HK-2 (cell line): ENCODE results near the gene EVI5L.

ENCODE experiments used
- DNase-seq: peaks from one replicate; pipeline ENCODE4 v3.0.0-alpha.2; 2018; ENCODE audit not compliant: unreplicated experiment

The EVI5L gene

DNA sequence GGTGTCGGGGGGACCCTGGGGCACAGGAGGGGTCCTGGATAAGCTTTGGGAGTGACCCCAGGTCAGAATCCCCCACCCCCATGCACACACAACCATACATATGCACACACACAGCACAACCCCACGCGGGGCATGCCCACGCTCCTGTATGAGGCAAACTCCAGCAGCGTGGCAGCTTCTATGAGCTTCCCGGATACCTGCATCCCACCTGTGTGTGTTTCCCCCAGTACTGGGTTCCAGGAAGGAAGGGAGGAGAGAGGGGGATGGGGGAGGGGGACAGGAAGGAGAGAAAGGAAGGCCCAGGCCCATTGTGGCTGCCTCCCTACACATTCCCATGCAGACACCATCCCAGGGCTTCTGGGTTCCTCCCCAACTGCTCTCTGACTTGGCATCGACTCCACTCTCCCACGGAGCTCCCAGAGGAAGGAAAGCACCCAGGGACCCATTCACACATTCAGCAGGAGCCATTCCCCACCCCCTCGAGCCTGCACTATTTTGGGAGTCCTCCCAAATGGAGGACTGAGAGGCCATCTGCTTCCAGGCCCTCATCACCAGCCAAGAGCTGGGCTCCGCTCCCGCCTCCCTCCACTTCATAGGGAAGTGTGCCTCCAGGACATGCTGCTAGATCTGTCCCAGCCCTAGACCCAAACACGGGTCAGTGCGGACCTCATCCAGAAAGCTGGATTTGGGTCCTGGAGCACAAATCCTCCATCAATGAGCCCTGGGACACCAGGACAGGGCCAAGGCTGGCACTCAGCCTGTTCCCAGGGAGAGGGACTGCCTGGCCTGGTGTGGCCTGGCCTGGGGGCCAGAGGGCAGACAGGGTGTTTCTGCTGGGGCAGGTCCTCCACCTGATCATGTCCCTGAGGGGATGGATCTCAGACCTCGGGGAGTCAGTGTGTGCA lies 30.9 kb downstream of the EVI5L start:
- no peak for DNase-seq

DNA sequence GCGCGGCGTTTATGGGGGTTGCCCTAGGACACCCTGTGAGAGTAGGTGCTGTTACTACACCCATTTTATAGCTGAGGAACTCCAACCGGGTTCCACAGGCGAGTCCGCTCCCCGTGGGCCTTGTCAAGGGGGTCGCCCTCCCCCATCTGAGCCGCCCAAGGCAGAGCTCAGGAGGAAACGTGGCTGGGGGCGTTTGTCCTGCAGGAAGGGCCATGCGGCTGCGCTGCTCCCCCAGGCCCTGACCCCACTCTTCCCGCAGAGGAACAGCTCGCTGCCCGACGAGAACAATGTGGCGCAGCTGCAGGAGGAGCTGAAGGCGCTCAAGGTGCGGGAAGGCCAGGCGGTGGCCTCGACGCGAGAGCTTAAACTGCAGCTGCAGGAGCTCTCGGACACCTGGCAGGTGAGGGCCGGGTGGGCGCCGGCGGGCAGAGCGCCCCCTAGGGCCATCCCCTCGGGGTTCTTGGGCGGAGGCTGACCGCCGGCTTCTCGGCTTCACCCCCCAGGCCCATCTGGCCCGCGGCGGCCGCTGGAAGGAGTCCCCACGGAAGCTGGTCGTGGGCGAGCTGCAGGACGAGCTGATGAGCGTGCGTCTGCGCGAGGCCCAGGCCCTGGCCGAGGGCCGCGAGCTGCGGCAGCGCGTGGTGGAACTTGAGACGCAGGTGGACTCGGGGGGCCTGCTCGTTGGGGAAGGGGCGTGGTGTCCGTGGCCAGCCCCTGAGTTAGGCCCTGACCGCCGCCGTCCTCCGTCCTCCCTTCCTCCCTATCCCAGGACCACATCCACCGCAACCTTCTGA lies 31.8 kb downstream of the EVI5L start:
- DNase-seq = no peak

DNA sequence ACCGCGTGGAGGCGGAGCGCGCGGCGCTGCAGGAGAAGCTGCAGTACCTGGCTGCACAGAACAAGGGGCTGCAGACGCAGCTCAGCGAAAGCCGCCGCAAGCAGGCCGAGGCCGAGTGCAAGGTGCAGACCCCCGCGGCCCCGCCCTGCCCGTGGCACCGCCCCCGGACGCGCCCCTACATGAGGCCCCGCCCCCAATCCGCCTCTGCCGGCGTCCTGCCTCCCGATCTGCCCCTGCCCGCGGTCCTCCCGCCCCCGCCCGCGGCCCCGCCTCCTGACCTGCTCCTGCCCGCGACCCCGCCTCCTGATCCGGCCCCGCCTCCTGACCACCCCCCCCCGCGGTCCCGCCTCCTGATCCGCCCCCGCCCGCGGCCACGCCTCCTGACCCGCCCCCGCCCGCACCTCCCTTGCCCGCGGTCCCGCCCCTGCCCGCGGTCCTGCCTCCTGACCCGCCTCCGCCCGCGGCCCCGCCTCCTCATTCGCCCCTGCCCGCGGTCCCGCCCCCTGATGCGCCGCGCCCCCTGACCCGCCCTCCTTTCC lies 32.5 kb downstream of the EVI5L start:
- DNase-seq = no peak

DNA sequence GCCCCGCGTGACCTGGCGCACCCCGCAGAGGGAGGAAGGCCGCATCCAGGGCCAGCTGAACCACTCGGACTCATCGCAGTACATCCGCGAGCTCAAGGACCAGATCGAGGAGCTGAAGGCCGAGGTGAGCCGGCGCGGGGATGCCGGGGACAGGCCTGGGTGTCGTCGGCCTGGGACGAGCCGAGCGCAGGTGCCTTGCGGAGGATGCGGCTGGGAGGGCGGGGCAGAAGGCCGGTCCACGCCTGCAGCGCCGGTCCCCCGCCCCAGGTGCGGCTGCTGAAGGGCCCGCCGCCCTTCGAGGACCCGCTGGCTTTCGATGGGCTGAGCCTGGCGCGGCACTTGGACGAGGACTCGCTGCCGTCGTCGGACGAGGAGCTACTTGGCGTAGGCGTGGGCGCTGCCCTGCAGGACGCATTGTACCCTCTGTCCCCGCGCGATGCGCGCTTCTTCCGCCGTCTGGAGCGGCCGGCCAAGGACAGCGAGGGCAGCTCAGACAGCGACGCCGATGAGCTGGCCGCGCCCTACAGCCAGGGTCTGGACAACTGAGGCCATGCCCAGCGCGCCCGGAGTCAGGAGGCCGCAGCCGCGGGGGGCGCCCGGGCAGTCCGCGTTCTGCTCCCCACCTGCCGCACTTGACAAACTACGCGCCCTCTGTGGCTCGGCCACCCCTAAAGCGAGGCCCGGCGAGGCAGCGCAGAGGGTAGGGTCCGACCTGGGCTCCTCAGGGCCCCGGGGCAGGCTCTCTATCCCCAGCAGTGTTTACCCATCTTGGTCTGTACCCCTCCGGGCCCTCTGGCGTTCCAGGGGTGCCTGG lies 33.3 kb downstream of the EVI5L start:
- no peak for DNase-seq

DNA sequence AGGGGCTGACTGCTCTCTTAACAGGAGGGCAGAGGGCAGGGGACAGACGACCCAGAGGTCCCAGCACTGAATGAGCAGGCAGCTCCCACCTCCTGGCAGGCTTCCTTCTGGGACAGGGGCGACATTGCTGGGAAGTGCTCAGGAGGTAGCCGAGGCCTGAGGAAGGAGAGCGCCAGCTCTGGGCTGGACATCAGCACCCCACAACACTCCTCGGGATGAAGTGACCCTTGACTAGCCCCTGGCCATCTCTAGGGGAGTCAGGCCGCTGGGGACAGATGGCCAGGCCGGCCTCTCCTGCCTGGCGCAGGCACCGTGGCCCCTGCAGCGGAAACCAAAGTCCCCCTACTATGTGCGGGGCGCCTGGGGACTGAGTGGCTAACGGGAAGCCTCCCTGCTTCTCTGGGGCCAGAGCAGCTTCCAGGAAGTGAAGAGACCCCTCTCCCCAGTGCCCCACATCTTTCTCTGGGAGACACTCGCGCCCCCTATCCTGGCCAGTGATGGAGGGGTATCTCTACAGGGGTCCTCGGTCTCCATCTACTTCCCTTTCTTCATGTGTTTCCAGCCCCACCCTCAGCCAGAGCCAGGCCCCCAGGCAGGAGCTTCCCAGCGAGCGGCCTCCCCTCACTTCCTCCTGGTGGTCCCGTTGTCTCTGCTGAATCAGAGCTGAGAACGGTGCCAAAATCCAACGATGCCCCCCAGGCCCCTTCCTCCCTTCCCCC lies 34.1 kb downstream of the EVI5L start:
- DNase-seq = no peak

DNA sequence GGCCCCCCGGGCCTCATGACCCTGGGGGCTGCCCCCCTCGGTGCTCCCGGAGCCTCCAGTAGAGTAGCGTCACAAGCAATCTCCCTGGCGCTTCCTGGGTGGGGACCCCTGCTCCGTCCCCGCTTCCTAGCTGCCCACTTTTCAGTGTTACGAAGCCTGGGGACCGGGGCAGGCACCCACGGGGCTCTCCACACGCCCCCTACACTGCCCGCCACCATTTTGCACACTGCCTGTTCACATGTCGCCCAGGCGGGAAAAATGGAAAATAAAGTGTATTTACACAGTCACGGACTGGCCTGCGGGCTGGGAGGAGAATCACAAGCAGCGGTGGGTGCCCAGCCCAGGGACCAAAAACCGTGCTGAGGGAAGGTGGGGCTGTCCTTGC lies 34.7 kb downstream of the EVI5L start:
- DNase-seq = no peak

DNA sequence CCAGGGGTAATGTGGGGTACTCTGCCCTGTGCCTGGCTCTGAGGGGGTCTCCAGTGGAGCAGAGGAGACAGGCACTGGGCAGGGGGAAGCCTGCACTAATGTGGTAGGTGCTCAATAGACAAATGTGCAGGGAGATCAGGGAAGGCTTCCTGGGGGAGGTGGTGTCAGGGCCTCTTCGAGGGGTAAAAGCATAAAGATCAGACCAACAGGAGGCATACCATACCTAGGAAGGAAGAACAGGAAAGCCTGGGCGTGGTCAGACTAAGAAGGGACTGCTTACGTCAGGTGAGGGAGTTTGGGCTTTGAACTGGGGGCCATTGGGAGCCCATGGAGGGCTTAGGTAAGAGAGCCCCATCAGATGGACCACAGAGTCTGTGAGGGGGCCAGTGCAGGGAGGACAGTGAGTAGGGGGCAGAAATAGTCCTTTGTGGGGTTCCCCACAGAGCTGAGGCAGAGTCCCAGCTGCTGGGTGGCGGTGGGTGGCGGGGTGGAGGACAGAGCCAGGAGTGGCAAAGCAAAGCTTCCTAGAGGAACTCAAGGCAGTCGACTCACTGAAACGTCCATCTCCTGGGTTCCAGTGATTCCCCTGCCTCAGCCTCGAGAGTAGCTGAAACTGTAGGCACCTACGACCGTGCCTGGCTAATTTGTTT lies 35.4 kb downstream of the EVI5L start:
- DNase-seq = no peak

DNA sequence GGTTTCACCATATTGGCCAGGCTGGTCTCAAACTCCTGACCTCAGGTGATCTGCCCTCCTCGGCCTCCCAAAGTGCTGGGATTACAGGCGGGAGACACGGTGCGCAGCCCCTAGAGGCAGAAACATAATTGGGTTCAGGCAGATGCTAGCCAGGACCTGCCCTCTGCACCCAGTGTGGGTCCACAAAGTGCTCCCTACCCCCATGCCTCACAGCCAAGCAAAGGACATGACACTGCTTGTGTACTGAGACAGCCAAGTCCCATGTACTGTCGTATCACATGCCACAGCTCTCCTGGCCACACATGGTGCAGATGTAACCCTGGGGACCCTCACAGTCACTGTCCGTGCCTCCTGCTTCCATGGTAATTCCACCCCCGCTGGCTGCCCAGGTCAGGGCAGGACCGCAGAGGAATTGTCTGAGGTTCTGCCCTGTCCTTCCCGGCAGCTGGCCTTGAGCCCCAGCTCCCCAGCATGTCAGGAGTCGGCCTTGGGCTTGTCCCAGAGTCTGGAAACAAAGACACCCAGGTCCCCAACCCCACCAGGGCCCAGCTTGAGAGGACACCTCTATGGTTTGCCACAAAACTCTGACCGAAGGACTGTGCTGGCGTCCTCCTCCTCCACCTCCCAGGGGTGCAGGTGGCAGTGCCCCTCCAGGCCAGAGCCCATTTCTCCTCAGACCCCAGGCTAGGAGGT lies 36.5 kb downstream of the EVI5L start:
- no peak for DNase-seq

DNA sequence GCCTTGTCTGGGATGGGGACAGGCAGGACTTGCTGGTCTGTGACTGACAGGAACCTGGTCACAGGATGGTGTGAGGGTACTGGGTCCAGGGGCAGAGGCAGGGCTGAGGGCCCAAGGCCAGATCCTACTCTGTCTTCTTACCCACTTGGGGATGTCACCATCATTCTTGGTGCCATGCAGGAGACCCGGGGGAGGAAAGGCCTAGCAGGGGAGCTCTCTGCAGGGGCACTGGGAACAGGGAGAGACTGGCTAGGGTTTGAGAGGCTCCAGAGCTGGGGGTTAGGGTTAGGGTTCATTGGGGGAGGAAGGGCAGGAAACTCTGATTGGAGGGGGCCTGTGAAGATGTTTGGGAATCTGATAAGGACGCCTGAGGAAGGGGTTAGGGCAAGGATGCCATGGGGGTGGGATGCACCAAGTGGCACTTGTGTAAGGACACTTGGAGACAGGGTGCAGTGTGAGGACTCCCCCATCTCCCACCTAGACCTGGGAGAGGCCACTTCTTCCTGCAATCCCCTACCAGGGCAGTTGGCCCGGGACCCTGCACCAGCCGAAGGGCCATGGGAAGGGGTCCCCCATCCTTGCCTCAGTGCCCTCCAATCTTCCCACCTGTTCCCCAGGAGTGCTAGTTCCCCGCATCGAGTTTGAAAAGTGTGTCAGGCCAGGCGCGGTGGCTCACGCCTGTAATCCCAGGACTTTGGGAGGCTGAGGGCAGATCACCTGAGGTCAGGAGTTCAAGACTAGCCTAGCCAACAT lies 37.2 kb downstream of the EVI5L start:
- no peak for DNase-seq

DNA sequence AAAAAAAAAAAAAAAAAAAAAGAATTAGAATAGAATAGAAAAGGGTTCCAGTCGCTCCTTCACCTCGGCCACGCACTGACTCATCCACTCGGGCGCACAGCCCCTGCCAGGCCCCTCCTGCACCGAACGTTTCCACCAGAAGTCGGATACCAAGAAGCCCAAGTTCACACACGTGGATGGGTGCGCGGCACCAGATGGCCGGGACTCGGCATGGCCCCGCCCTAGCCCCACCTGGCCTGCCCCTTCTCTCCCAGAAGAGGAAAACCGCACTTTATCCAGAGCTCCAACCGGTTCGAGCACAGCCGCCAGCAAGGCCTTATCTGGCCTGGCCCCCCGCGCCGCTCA lies 38.3 kb downstream of the EVI5L start:
- DNase-seq = no peak

DNA sequence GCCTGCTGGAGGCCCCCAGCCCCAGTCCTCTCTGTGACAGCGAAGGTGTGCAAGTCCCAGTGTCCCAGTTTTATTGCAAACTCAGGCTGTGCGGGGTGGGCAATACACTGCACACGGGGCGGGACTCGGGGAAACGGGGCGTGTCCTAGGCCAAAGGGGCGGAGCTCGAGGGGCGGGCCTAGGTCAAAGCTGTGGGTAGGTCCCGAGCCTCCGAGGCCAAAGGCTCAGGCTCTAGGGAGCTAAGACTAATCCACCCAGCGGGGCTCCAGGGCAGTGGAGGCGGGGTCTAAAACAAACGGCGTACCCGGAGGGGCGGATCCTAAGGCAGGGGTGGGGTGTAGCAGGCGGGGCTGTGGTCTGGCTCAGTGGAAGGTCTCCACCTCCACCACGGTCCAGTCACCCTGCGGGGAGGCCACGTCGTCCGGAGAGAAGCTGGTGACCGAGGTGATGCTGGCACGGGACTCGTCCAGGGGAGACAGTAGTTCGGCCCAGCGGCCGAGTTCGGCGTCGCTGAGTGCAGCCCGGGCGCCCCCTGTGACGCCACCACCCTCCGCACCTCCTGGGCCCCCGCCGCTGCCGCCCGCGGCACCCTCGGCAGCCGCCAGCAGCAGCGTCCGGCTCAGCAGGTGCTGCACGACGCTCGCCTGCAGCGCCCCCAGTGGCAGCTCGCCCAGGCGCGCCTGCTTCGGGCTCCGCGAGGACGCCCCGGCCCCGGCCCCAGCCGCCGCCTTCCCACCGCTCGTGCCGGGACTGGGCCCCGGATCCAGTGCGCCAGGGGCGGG lies 38.8 kb downstream of the EVI5L start:
- DNase-seq = peak; percentile 77

DNA sequence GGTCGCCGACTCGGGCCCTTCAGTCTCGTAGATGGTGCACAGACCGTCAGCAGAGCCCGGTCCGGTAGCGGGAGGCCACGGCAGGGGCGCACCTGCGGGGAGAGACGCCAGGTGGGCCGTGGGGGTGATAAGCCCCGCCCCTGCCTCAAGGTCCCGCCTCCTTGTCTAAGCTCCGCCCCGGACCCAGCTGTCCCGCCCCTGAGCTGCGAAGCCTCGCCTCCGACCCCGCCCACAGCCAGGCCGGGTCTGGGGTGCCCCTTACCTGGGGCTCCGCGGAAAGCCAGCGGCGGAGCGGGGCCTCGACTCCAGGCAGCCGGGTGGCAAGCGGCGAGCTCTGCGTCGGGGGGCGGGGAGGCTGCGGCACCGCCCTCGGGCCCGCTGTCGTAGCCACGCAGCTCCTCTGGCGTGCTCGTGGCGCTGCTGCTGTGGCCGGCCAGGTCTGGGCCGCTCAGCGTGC lies 39.5 kb downstream of the EVI5L start:
- peak; percentile 76 for DNase-seq

DNA sequence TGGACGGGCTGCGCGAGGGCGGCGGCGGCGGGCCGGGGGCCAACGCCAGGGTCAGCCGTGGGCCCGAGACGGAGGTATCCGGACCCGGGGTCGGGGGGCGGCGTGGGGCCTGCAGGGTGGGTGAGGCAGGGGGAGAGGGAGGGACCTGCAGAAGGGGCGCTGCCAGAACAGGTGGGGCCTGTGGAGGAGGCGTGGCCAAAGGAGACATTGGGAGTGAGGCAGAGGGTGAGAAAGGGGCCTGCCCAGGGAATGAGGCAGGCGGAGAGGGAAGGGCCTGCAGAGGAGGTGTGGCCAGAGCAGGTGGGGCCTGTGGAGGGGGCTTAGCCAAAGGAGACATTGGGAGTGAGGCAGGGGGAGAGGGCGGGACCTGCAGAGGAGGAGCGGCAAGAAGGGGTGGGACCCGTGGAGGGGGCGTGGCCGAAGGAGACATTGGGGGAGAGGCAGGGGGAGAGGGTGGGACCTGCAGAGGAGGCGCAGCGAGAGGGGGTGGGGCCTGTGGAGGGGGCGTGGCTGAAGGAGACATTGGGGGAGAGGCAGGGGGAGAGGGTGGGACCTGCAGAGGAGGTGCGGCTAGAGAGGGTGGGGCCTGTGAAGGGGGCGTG lies 40.0 kb downstream of the EVI5L start:
- peak; percentile 69 for DNase-seq

DNA sequence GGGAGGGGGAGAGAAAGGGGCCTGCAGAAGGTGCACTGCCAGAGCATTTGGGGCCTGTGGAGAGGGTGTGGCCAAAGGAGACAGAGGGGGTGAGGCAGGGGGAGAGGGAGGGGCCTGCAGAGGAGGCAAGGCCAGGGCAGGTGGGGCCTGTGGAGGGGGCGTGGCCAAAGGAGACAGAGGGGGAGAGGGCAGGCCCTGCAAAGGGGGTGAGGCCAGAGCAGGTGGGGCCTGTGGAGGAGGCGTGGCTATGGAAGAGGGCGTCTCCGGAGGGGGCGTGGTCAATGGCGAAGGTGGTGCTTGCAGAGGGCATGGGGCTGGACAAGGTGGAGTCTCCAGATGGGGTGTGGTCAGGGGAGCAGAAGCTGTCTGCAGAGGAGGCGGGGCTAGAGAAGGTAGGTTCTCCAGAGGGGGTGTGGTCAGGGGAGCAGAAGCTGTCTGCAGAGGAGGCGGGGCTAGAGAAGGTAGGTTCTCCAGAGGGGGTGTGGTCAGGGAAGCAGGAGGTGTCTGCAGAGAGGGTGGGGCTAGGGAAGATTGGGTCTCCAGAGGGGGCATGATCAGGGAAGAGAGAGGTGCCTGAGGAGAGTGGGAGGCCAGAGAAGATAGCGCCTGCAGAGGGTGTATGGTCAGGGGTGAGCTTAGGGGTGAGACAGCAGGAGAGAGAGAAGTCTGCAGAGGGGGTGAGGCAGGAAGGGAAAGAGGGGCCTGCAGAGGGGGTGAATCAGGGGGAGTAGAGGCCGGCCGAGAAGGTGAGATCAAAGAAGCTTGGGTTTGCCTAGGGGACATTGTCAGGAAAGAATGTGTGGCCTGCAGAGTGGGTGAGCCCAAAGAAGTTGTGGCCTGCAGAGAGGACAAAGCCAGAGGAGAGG lies 40.8 kb downstream of the EVI5L start:
- peak; percentile 79 for DNase-seq

DNA sequence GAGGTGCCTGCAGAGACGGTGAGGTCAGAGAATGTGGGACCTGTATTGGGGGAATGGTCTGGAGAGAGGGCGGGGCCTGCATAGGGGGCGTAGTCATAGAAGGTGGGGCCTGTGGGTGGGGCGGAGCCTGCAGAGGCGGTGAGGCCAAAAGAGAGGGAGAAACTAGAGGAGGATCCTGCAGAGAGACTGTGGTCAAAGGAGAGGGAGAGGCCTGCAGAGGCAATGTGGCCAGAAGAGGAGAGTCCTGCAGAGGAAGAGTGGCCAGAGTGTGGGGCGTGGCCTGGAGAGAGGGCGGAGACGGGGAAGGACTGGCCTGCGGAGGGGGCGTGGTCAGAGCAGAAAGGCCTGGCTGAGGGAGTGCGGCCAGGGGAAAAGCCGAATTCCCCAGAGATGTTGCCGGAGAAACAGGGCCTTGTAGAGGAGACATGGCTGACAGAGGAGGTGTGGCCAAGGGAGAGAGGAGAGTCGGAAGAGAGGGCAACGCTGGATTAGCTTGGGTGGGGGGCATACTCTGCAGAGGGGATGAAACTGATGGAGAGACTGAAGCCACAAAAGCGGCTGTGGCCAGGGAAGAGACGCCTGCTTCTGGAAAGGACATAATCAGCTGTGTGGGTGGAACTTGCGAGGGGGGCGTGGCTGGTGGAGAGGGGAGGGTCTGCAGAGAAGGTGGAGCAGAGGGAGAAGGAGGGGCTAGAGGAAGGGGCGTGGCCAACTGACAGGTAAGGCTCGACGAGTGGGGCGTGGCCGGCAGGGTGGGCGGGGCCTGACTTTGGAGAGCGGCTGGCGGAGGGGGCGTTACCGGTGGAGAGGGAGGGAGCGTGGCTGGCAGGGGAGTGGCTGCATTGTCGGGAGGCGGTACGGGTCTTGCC lies 41.7 kb downstream of the EVI5L start:
- DNase-seq = peak; percentile 96
